ENCODE measurements around the gene FAM20C.
"Not testable (repeated sequence)": the region's sequence is repeated elsewhere in the genome, so short reads cannot be mapped to it uniquely, and the experiment has no call there.

Gene FAM20C

DNA sequence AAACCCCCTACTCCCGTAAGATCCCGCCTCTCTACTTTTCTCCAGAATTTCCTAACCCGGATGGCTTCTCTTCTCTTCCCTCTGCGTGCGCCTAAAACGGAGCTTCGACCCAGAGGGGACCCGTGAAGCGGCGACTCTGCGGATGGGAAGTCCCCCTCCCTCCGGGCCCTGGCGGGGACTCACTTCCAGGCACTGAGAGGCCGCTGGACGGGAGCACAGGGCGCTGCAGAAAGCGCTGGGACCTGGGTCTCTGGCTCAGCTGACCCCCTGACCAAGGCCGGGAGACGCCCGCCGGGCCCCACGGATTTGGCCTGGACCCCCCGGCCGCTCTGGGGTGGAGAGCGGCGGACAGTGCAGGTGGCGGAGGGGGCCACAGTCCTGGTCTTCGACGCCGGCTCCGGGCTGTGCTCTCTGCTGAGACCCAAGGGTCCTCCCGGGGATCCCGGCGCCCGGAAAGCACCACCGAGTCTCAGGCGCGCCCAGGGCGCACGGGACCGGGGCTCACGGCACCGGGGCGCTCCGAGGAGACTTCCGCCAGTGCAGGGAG lies 96.9 kb downstream of the FAM20C start:
- DNase-seq (ENCODE audit: low read depth in 2 of 3, low spot score in 1 of 3) = no peak

DNA sequence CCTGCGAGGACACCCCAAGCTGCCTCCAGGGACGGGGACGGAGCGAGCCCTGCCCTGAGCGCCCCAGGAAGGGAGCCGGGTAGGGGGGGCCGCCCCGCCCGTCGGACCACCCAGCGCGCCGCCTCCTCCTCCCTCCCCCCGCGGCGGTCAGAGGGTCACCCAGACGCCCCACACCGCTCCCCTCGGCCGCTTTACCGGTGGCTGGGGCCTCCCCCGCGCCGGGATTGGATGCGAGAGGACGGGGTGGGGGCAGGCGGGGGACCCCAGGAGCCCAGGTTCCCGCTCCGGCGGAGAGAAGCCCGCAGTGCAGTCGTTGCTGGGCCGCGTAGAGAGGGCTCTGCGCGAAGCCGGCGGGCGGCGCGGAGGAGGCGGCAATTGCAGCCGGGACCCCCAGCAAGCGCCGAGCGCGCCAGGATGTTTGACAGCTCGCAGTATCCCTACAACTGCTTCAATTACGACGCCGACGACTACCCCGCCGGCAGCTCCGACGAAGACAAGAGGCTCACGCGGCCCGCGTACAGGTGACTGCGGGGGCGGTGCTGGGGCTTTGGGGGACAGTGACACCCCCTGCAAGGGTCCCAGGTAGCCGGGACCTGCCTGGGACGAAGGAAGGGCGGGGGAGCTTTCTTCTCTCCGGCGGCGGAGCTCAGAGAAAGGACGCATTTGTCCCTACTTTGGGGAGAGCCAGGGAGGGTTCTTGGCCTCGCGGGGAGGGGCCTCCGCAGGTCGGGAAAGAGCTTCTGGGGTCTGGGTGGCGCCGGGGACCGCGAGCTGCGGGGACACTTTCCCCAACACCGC lies 97.6 kb downstream of the FAM20C start, which contains the start of gene FOXL3:
FOXL3 (plus strand) TSS at position 415 of the 798 bp plus-strand sequence; CDS start at position 415, 0 bp downstream.
- DNase-seq (ENCODE audit: low read depth in 2 of 3, low spot score in 1 of 3) = no peak

DNA sequence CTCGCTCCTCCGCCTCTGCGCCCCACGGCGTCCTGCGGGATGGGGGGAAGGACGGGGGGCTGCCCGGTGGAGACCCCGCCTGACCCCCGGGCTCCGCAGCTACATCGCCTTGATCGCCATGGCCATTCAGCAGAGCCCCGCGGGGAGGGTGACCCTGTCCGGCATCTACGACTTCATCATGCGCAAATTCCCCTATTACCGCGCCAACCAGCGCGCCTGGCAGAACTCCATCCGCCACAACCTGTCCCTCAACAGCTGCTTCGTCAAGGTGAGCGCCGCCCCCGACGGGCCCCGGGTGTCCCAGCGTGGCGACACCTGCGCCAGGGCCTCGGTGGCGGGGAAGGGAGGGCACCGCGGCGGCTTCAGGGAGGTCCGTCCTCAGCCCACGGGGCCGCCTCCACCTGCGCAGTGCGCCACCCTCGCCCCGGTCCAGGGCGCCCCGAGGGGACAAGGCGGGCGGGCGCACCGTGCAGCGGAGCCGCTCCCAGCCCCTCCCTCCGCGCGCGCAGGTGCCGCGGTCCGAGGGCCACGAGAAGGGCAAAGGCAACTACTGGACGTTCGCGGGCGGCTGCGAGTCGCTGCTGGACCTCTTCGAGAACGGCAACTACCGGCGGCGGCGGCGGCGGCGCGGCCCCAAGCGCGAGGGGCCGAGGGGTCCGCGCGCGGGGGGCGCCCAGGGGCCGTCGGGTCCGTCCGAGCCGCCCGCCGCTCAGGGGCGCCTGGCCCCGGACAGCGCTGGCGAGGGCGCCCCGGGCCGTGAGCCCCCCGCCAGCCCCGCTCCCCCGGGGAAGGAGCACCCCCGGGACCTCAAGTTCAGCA lies 98.4 kb downstream of the FAM20C start:
- no peak for DNase-seq (ENCODE audit: low read depth in 2 of 3, low spot score in 1 of 3)

DNA sequence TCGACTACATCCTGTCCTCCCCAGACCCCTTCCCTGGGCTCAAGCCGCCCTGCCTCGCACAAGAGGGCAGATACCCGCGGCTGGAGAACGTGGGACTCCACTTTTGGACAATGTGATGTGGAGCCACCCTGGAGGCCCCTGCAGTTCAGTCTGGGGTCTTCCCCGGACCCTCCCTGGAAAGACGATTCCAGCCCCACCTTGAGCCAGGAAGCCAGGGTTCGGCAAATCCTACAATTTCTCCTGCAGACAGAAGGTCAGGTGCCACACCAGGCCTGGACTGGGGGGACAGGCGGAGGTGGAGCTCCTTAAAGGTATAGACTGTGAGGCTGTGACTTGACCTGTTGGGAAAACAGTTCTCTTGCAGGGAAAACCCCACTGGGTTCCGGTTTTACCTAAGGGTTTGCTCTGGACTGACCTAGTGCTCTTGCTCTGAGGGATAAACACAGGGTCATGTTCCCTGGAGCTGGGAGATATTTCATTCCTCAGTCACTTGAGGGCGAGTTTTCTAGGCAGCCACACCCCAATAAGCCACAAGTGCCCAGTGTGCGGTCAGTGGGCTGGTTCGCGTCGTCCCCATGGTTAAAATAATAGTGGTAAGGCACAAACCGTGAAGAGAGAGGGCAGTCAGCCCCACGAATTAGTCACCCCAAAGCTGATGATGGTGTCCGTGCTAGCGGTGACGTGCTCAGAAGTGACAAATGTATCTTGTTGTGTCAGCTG lies 99.2 kb downstream of the FAM20C start:
- no peak for DNase-seq (ENCODE audit: low read depth in 2 of 3, low spot score in 1 of 3)

DNA sequence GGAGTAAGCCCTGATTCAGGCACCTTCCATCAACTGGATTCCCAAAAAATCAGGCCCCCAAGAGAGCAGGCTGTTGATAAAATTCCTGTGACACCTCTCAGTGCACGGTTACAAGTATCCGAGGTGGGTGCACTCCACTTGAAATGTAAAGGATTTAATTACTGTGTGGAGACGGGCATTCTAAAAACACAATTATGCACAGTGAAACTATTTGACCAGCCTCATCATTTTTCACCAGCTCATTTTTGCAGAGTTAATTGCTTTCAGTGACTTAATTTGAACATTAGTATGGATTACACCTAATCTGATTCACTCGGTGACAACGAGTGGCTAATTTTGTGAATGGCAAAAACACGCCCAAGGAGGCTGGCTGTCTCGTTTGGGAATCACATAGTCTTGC lies 99.9 kb downstream of the FAM20C start:
- no peak for DNase-seq (ENCODE audit: low read depth in 2 of 3, low spot score in 1 of 3)

DNA sequence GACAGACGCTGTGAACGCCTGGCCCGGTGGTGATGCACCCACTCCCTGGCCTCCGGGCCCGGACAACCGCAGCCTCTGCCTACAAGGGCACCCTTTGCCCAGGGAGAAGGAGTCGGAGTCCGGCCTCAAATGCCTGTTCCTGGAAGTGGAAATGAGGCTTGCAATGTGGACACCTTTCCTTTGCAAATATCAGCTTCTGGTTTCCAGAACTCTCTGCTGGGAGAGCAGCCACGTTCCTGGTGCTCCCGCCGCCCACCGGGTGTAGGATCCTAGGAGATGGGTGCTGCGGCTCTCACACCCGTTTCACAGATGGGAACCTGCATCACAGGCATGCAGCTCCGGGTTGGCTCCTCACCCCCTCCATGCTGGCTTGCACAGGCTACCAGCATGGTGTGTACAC lies 100.5 kb downstream of the FAM20C start:
- no peak for DNase-seq (ENCODE audit: low read depth in 2 of 3, low spot score in 1 of 3)

DNA sequence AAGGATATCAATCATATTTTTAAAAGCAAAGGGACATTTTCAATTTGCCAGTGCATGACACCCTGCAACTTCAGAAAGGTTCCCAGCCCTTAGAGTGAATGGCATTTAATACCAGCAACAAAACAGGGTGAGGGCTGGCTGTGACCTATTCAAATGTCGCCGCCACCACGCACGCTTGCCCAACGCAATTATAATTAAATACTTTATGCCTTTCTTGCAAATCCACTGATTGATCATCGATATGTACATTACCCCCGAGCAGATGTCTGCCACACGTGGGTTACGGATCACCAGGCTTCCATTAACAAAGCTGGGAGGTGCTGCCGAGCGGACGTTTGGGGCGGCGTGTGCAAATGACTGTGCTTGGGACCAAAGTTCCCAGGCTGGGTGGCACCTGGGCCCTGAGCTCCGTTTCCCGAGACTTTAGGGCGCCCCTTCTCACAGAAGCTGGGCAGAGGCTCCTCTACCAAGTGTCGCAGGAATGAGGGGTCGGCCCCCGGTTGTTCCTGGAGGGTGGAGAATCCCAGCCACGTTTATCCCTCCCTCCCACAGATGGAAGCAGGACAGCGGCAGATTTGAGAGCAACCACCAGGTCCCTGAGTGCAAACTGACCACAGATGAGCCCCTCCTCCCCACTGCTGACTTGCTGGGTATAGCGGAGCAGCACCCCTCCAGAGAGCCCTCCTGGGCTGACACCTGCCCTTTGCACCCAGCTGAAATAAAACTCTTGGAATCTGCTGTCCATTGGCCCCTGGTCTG lies 101.5 kb downstream of the FAM20C start:
- no peak for DNase-seq (ENCODE audit: low read depth in 2 of 3, low spot score in 1 of 3)

DNA sequence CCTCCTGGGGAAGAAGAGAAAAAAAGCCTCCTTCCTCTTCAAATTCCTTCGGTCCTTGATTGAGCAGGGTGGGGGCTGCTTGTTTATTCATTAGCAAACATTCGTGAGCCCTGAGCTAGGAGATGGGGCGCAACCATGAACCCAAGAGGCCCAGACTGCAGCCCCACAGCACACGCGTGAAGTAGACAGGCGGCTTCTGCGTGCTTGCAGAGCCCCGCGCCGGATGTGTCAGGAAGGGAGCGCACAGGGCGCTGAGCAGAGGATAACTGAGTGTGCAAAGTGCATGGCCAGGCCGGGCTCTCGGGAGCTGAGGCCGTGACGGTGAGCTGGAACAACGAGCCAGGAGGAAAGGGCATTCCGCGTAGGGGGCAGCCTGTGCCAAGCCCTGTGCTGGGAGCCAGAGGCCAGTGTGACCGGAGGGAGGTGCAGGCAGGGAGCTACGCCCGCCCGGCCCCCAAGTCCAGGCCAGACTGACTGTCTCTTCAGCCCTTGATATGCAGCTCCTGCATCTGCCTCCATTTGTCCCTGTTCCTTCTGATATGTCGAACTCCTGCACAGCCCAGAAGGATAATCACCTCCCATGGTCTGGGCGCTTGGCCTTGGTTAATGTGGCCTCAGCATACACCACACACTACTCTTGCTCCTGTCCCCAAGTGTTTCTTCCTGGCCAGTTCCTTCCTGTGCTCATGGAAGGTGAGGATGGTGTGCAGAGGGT lies 102.2 kb downstream of the FAM20C start:
- no peak for DNase-seq (ENCODE audit: low read depth in 2 of 3, low spot score in 1 of 3)

DNA sequence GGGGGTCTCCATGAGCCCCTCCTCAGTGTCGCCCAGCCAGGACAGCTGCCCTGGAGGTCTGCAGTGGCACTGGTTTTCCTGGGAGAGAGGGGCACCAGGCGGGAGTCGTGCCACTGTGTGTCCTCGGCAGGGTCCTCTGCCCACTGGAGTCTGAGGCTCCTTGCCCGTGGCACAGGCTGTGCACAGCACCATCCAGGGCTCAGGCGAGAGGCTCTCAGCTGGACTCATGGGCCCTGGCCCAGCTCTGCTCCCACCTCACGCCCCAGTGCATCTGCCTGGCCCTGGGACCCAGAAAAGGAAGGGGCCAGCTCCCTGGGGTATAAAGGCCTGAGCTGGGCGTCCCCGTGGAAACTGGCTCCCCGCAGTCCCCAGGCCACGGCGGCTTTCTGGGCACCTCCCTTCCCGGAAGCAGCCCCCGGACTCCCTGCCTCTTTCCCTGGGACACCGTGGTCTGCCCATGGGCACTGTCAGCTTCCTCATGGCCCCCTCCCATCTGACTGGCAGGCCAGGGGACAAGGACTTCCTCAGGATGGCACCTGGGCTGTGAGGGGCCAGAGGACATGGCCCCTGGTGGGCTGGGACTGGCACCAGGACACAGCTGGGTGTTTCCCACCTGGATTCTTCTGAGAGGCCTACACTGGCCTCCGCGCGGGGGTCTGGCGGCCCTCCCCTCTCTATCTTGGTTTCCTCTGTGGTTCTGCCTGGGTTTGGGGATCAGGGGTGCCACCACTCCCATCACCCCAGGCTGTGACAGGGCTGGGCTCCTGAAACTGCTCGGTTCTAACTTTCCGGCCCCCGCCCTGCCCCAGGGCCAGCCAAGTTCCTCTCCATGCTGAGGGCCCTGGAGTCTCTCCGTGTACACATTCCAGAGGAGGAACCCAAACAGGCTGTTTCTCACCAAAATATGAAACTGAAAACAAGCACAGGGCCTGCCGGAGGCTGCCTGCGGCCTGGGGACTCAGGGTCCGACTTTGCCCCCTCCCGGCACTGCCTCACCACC lies 103.1 kb downstream of the FAM20C start:
- no peak for DNase-seq (ENCODE audit: low read depth in 2 of 3, low spot score in 1 of 3)

DNA sequence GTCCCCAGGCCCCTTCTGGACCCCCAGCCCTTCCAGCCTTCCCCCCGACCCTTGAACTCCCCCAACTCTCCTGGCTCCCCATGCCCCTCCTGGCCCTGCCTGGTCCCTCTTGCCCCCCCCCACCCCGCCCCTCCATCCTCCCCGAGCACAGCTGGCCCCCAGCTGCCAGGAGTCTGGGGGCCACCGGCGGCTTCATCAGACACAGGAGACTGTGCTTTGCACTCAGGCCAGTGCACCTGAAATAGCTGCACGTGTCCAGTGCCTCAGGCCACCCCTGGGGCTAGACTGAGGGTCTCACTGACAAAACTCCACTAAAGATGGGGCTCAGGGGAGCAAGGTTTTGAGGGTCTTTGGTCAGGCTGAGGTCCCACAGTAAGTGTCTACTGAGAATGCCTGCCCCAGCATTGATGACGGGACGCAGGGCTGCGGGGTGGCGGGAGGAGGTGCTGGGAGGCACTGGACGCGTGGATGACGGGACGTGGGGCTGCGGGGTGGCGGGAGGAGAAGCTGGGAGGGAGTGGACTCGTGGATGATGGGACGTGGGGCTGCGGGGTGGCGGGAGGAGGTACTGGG lies 104.1 kb downstream of the FAM20C start:
- DNase-seq (ENCODE audit: low read depth in 2 of 3, low spot score in 1 of 3) = no peak

DNA sequence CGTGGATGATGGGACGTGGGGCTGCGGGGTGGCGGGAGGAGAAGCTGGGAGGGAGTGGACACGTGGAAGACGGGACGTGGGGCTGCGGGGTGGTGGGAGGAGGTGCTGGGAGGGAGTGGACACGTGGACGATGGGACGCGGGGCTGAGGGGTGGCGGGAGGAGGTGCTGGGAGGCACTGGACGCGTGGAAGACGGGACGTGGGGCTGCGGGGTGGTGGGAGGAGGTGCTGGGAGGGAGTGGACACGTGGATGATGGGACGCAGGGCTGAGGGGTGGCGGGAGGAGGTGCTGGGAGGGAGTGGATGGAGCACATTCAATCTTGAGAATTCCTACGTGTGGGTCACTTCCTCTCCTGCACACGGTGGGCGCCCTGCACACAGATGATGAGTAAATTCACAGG lies 104.8 kb downstream of the FAM20C start:
- not testable (repeated sequence) for DNase-seq (ENCODE audit: low read depth in 2 of 3, low spot score in 1 of 3)

DNA sequence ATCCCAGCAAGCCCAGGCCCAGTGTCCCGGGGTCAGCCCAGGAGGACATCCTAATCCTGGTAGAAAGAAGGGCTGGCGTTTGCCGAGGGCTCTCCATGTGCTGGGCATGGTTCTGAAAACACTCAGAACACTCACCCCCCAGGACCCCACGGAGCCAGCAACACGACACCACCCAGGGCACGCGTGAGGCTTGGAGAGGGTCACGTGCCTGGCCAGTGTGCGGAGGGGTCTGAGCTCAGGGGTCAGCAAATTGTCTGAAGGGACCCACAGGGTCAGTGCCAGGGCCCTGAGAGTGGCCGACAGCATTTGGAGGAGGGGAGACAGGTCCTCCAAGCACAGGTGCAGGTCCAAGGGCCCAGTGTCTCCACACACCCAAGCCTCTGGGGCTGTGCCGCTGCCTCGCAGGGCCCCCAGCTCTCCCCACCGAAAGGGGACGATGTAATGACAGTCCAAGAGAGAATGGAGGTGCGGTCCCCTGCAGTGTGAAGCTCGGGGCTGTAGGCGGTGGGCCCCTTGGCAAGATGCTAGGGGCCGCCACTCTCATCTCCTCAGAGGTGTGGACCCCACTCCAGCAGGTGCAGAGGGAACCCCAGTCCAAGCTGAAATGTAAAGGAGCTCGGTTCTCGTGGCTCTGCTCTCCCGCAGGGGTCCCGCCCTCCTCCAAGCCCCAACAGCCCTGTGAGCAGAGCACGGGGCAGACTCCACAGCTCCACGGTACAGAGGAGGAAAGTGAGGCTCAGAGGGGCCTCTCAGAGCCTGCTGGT lies 105.4 kb downstream of the FAM20C start:
- DNase-seq (ENCODE audit: low read depth in 2 of 3, low spot score in 1 of 3) = no peak

DNA sequence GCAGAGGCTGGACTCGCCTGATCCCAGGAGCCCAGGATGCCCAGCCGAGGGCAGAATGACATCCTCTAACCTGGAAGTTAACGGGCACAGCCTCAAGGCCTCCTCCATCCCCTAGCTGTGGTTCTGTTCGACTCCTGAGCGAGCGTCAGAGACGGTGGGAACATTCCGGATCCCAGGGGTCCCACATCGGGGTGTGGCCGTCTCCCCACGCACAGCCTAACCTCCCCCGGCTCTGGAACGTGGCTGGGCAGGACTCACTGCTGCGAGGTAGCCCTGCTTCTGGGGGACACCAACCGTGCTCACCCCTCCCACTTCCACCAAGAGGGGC lies 106.0 kb downstream of the FAM20C start:
- DNase-seq (ENCODE audit: low read depth in 2 of 3, low spot score in 1 of 3) = no peak

DNA sequence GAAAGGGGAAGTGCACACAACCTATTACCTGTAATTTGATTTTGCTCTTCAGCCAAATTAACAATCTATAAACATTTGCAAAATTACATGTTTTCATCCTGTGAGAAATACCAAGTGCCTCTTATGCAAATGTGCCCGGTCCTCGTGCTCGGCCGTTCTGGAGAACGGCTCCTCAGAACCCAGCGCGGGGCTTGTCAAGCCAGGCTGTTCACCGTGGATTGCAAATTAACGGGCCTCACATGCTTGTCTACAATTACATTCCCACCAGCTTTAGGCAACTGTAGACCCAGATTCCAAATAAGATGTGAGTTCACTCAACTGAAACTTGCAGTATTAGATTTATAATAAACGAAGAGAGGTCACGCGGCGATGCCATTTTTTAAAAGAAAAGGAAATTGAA lies 106.4 kb downstream of the FAM20C start:
- no peak for DNase-seq (ENCODE audit: low read depth in 2 of 3, low spot score in 1 of 3)

DNA sequence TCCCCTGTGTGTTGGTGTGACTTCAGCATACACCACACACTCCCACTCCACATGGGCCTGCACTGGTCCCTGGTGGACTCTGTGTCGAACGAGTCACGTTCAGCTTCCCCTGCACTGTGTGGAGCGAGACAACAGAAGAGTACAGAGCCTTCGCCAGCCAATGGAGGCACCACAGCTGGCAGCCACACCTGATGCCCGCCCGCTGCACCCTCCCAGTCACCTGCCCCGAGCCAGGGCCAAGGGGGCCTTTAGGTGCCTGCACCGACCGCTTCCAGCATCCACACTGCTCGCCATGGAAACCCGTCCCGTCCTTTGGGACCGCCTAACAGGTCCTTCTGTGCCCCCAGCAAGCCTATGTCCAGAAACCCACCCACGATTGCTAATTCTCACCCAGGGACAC lies 106.8 kb downstream of the FAM20C start:
- DNase-seq (ENCODE audit: low read depth in 2 of 3, low spot score in 1 of 3) = no peak

DNA sequence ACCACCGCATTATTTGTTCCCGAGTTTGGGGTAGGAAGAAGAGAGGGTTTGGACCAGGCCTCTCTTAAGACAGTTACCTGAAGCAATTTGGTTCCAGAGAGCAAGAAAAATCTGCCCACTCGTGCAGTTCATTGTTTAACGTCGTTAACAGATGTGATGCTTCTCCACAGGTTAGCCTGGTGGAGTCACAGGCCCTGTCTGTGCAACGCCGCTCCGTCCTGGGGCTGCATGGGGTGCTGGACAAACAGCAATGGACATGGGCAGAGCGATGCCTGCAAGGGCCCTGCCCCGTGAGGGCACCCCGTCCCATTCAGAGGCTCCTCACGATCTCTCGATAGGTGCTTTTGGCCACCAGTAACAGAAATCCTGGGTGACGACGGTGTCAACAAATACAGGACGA lies 107.3 kb downstream of the FAM20C start:
- DNase-seq (ENCODE audit: low read depth in 2 of 3, low spot score in 1 of 3) = no peak

DNA sequence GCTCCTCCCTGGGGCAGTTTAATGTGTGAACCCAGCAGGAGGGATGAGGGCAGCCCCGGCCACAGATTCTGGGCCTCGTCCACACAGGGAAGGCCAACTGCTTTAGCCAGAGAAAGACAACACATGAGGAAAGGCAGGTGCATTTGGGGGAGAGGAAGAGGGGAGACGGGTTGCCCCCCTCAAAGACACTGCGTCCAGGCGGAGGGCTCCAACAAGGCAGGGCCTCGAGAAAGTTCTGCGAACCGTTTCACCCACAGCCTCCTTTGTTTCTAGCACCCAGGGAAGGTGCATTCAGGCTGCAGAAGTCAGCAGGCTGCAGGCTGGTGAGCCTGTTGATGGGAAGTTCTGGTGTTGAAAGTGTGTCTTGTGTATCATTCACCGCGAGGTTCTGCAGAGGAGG lies 107.7 kb downstream of the FAM20C start:
- no peak for DNase-seq (ENCODE audit: low read depth in 2 of 3, low spot score in 1 of 3)

Measured in stimulated activated CD4-positive, alpha-beta T cell treated with anti-CD3 and anti-CD28 coated beads, Interleukin-12 subunit alpha, Interleukin-12 subunit beta, amount 100 ng/mL, for 48 hours (primary cell).